GM18907 (cell line): ENCODE measurements around the gene MFNG.
"Not testable (repeated sequence)": the region's sequence is repeated elsewhere in the genome, so short reads cannot be mapped to it uniquely, and the experiment has no call there.

ENCODE experiments used
- ATAC-seq: cut with Tn5 transposase; IDR thresholded peaks from one replicate; pipeline ENCODE4 v1.9.1; 2021; ENCODE audit warnings: mild to moderate bottlenecking, moderate library complexity; ENCODE audit not compliant: unreplicated experiment

MFNG gene

GRCh38 chr22:37476389-37477329 lies 9.5 kb downstream of the MFNG start:
- no peak for ATAC-seq

GRCh38 chr22:37474447-37475090 lies 11.6 kb downstream of the MFNG start:
- ATAC-seq, result no peak

- no peak for ATAC-seq
These were observed 12.7 kb downstream of the MFNG start for GRCh38 chr22:37473437-37473946.

- no peak for ATAC-seq
These were observed 13.7 kb downstream of the MFNG start for GRCh38 chr22:37472418-37473006.

GRCh38 chr22:37471727-37472417 lies 14.3 kb downstream of the MFNG start:
- ATAC-seq, result no peak

GRCh38 chr22:37470087-37470445 lies 16.1 kb downstream of the MFNG start:
- ATAC-seq, result no peak

GRCh38 chr22:37469416-37470086 lies 16.6 kb downstream of the MFNG start:
- ATAC-seq, result no peak

GRCh38 chr22:37468201-37468695 lies 17.9 kb downstream of the MFNG start:
- not testable (repeated sequence) for ATAC-seq

- no peak for ATAC-seq
These were observed 18.7 kb downstream of the MFNG start for GRCh38 chr22:37467391-37467955.

GRCh38 chr22:37464181-37464580 lies 22.0 kb downstream of the MFNG start:
- ATAC-seq, result no peak

- no peak for ATAC-seq
These were observed 23.2 kb downstream of the MFNG start for GRCh38 chr22:37462983-37463382.

- no peak for ATAC-seq
These were observed 23.7 kb downstream of the MFNG start for GRCh38 chr22:37462436-37462835.

GRCh38 chr22:37461961-37462360 lies 24.2 kb downstream of the MFNG start:
- no peak for ATAC-seq

GRCh38 chr22:37460684-37461083 lies 25.5 kb downstream of the MFNG start:
- ATAC-seq, result no peak

GRCh38 chr22:37459206-37459605 lies 27.0 kb downstream of the MFNG start:
- no peak for ATAC-seq

GRCh38 chr22:37457093-37457893 lies 28.9 kb downstream of the MFNG start:
- ATAC-seq, result peak; percentile 61

- ATAC-seq, result no peak
These were observed 29.8 kb downstream of the MFNG start for GRCh38 chr22:37456346-37456745.

- ATAC-seq, result no peak
These were observed 30.3 kb downstream of the MFNG start for GRCh38 chr22:37455896-37456295.
